Vagina (tissue), 2 donors: Measurements from ENCODE around the gene NAA16.

Source experiments
- POLR2A ChIP-seq, 2 donors: fragments of 450-650 bp; IDR thresholded peaks; one replicate each; pipeline ENCODE4 v1.6.1; 2017; ENCODE audit warnings: antibody characterized with exemption in 2 of 2, mild to moderate bottlenecking in 2 of 2, moderate library complexity in 2 of 2
- TF ChIP-seq, protein P1 (sequence below), 3 experiments: fragments of 450-650 bp in 2 of 3; fragments of 200-600 bp in 1 of 3; sonication (generic) in 1 of 3; IDR thresholded peaks; one replicate each; pipeline ENCODE4 v1.5.1; 2017 to 2019; ENCODE audit warnings: antibody characterized with exemption in 3 of 3, mild to moderate bottlenecking in 2 of 3, moderate library complexity in 2 of 3

- TF ChIP-seq, protein P1, sequence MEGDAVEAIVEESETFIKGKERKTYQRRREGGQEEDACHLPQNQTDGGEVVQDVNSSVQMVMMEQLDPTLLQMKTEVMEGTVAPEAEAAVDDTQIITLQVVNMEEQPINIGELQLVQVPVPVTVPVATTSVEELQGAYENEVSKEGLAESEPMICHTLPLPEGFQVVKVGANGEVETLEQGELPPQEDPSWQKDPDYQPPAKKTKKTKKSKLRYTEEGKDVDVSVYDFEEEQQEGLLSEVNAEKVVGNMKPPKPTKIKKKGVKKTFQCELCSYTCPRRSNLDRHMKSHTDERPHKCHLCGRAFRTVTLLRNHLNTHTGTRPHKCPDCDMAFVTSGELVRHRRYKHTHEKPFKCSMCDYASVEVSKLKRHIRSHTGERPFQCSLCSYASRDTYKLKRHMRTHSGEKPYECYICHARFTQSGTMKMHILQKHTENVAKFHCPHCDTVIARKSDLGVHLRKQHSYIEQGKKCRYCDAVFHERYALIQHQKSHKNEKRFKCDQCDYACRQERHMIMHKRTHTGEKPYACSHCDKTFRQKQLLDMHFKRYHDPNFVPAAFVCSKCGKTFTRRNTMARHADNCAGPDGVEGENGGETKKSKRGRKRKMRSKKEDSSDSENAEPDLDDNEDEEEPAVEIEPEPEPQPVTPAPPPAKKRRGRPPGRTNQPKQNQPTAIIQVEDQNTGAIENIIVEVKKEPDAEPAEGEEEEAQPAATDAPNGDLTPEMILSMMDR (IDR thresholded peaks at IDR 0.05): no peak
- TF ChIP-seq POLR2A (IDR thresholded peaks at IDR 0.05): no peak
These were observed 33.3 kb downstream of the NAA16 start for GRCh38 chr13:41344358-41344757.
